ENCODE data around the gene FER.
"Not testable (repeated sequence)": the region's sequence is repeated elsewhere in the genome, so short reads cannot be mapped to it uniquely, and the experiment has no call there.

The FER gene

GRCh38 chr5:109045710-109046109, 298.0 kb downstream of the FER start:
- in situ Hi-C loops (cut with HindIII; ENCODE audit: low pct_ligation_motif_present, low pct_unique_long_range_greater_than_20kb, low sequenced_read_pairs): no loop called here
- DNase-seq: no peak

DNA sequence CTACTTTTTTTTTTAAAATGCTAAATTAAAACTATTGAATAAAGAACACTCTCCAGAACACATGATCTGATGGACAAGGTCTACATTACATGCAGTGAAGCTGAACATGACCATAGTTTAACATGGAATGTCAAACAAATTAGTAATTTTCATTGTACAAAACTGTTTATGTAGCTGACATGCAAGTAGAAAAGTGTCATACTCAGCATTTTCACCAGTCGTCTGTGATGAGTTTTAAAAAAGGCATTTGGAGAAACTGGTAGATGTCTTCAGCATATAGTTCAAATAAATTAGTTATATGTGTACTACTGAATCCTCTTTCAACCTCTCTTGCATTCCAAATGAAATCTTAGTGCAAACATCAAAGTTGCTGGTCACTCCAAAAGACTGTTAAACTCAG, 301.9 kb downstream of the FER start:
- in situ Hi-C loops (cut with HindIII; ENCODE audit: low pct_ligation_motif_present, low pct_unique_long_range_greater_than_20kb, low sequenced_read_pairs): no loop called here
- DNase-seq: no peak

DNA sequence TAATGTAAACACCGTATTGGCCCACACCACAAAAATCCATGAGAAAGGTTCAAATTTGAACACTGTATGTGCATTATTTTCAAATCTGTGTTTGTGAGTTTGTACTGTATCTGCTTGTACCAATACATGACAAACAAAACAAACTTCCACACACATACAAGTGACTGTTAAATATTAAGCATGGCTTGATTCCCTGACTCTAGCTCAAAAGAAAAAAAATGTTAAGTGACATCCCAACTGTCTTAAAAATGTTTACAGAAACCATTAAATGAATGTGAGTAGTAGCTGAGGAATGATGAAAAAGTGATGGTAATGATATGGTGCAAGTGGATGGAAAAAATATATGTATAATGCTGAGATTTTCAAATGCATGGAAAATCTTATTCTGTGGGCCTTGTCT, 302.6 kb downstream of the FER start:
- in situ Hi-C loops (cut with HindIII; ENCODE audit: low pct_ligation_motif_present, low pct_unique_long_range_greater_than_20kb, low sequenced_read_pairs); DNase-seq: not testable (repeated sequence)

DNA sequence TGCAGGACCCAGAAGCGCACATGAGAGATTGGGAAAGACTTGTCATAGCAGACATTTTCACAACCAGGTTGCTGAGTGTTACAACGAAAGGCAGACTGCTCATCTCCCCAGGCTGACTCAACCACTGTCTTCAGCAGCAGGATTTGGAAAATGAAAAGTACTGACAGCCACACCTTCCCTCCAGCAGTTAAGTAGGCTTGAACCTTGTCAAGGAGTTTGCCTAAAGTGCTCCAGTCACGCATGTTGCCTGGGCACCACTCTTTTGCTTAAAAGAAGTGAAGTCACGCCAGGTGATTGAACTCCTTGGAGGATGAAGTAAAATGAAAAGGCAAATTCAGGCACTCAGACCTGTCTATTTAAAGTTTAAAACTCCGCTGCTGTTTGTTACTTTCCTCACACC, 304.5 kb downstream of the FER start:
- in situ Hi-C loops (cut with HindIII; ENCODE audit: low pct_ligation_motif_present, low pct_unique_long_range_greater_than_20kb, low sequenced_read_pairs); DNase-seq: not testable (repeated sequence)

DNA sequence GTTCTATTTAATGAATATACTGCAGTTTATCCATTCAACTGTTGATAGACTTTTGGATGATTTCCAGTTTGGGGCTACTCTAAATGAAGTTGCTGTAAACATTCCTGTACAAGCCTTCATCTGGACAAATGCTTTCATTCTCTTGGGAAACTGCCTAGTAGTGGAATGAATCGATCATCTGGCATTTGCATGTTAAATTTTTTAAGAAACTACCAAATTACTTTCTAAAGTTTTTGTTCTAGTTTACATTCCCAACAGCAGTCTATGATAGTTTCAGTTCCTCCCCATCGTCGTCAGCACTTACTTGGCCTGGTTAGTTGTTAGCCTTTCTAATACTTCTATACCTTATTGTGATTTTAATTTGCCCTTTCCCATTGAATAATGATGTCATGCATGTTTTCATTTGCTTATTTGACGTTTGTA, 306.3 kb downstream of the FER start:
- no peak for DNase-seq
- in situ Hi-C loops (cut with HindIII; ENCODE audit: low pct_ligation_motif_present, low pct_unique_long_range_greater_than_20kb, low sequenced_read_pairs): no loop called here

DNA sequence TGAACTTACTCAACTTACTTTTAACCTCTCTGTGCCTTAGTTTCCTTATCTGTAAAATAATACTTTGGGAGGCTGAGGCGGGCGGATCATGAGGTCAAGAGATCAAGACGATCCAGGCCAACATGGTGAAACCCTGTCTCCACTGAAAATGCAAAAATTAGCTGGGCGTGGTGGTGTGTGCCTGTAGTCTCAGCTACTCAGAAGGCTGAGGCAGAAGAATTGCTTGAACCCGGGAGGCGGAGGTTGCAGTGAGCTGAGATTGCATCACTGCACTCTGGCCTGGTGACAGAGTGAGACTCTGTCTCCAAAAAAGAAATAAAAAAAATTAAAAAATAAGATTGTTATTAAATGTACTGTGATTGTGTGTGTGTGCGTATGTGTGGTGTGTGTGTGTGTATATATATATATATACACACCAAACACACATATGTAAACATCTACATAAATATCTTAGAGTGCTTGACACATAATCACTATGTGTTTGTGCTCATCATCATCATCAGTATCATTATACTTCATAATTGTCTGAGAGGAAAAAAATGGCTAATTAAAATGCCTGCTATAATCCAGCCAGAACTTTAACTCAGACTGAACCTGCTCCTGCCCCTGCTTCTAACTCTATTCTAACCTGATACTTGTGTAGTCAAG, 312.8 kb downstream of the FER start:
- DNase-seq: no peak
- in situ Hi-C loops (cut with HindIII; ENCODE audit: low pct_ligation_motif_present, low pct_unique_long_range_greater_than_20kb, low sequenced_read_pairs): no loop called here

DNA sequence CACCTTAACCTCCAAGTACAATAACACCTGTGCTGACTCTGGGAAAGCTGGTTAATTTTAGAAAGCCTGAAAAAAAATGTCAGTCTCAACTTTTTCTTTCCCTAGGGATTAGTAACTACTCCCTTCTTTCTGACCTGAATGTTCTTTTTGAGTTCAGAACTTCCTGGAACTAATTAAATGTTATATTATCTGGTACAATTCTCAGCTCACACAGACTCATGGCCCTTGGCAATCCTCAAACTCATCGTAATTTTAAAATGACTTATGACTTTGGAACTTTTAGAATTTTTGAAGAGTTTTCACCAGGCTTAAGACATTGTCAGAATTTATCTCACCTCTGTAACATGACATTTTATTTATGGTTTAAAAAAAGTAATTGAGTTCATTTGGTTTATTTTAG, 315.0 kb downstream of the FER start:
- in situ Hi-C loops (cut with HindIII; ENCODE audit: low pct_ligation_motif_present, low pct_unique_long_range_greater_than_20kb, low sequenced_read_pairs): no loop called here
- no peak for DNase-seq

DNA sequence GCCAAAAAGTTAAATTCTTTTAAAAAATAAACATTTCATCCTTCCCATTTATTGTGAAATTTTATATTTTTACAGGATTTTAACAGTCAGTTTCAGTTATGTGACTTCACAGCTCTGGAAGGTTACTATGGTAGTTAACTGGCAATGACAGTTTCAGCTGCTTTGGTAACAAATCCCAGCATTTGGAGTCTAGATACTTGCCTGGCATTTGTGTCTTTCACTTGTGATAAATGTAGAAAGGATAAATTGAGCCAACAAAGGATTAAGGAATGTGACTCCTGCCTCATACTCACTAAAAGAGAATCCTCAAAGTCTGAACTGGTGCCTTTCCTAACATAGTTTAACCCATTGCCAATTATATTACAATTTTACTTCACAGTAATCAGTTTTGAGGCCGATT, 315.5 kb downstream of the FER start:
- in situ Hi-C loops (cut with HindIII; ENCODE audit: low pct_ligation_motif_present, low pct_unique_long_range_greater_than_20kb, low sequenced_read_pairs): no loop called here
- DNase-seq: no peak

DNA sequence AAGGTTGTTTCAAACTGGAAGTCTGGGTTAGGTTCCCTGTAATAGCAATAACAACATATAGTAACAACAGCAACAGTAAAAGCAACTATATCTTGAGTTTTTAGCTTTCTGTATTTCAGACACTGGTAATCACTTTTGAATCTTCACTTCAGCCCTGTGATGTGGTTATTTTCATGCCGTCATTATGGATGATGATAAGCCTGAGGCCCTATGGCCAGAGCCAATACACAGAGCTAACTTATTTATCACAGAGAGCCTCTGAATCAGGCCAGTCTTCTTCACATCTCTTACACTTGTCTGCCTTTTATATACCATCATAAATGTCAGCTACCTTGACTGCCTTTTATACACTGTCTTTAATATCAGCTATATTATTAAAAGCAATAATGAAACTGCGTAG, 329.0 kb downstream of the FER start:
- no peak for DNase-seq

DNA sequence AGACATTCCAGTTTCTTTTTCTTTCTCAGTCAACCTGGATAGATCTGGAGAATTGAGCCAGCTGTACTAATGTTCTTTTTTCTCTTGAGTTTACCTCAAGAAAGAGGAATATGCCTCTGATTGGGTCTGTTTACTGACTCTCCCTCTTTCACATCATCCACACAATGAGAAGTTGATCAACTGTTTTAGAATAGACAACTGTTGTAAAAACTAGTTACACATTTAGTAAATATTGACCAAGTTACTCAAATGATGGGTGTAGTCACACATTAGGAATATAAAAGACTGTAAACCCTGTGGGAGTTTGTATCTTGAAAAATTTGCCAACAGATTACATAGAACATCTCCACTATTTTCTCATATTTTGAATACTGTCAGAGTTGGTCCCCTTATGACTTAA, 330.8 kb downstream of the FER start:
- in situ Hi-C loops (cut with HindIII; ENCODE audit: low pct_ligation_motif_present, low pct_unique_long_range_greater_than_20kb, low sequenced_read_pairs): no loop called here
- no peak for DNase-seq

More for the DNA sequence above, 329.0 kb downstream of the FER start:
- in situ Hi-C loops (cut with HindIII; ENCODE audit: low pct_ligation_motif_present, low pct_unique_long_range_greater_than_20kb, low sequenced_read_pairs): no loop called here

- no peak for DNase-seq
These were observed 332.8 kb downstream of the FER start for GRCh38 chr5:109080481-109080880.

GRCh38 chr5:109080896-109081295, 333.2 kb downstream of the FER start:
- in situ Hi-C loops (cut with HindIII; ENCODE audit: low pct_ligation_motif_present, low pct_unique_long_range_greater_than_20kb, low sequenced_read_pairs): no loop called here
- no peak for DNase-seq

More at GRCh38 chr5:109080481-109080880, 332.8 kb downstream of the FER start:
- in situ Hi-C loops (cut with HindIII; ENCODE audit: low pct_ligation_motif_present, low pct_unique_long_range_greater_than_20kb, low sequenced_read_pairs): no loop called here

- DNase-seq: no peak
- in situ Hi-C loops (cut with HindIII; ENCODE audit: low pct_ligation_motif_present, low pct_unique_long_range_greater_than_20kb, low sequenced_read_pairs): no loop called here
These were observed 336.2 kb downstream of the FER start for GRCh38 chr5:109083937-109084336.

- DNase-seq: no peak
- in situ Hi-C loops (cut with HindIII; ENCODE audit: low pct_ligation_motif_present, low pct_unique_long_range_greater_than_20kb, low sequenced_read_pairs): no loop called here
These were observed 341.5 kb downstream of the FER start for GRCh38 chr5:109089191-109089590.

- DNase-seq: no peak
- in situ Hi-C loops (cut with HindIII; ENCODE audit: low pct_ligation_motif_present, low pct_unique_long_range_greater_than_20kb, low sequenced_read_pairs): no loop called here
These were observed 351.4 kb downstream of the FER start for GRCh38 chr5:109099081-109099480.

GRCh38 chr5:109100971-109101370, 353.3 kb downstream of the FER start:
- DNase-seq: no peak
- in situ Hi-C loops (cut with HindIII; ENCODE audit: low pct_ligation_motif_present, low pct_unique_long_range_greater_than_20kb, low sequenced_read_pairs): no loop called here

GRCh38 chr5:109102096-109102690, 354.5 kb downstream of the FER start:
- DNase-seq: no peak
- in situ Hi-C loops (cut with HindIII; ENCODE audit: low pct_ligation_motif_present, low pct_unique_long_range_greater_than_20kb, low sequenced_read_pairs): no loop called here

DNA sequence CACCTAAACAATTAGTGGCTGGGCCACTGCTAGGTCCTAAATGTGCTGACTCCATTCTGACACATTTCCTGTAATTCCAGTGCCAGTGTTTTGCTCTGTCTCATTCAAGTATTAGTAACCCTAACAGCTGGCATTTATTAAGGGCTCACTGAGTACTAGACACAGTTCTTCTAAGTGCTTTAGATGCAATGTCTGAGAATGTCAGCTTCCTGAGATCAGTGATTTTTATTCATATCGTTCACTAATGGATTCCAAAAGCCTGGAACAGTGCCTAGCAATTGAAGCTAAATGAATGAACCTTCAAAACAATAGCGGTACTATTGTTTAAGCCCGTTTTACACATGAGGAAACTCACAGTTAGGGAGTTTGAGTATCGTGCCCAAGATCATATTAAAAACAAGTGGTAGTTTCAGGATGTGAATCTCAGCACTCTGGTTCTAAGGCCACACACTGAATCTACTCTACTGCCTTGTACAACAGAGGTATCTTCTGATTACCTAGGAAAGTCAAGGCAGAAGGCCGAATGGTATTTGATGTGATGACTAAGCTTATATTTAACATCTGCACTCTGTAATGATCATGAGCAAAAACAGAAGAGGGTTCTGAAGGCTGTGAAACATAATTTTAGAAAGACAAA, 358.1 kb downstream of the FER start:
- in situ Hi-C loops (cut with HindIII; ENCODE audit: low pct_ligation_motif_present, low pct_unique_long_range_greater_than_20kb, low sequenced_read_pairs): no loop called here
- DNase-seq: no peak

DNA sequence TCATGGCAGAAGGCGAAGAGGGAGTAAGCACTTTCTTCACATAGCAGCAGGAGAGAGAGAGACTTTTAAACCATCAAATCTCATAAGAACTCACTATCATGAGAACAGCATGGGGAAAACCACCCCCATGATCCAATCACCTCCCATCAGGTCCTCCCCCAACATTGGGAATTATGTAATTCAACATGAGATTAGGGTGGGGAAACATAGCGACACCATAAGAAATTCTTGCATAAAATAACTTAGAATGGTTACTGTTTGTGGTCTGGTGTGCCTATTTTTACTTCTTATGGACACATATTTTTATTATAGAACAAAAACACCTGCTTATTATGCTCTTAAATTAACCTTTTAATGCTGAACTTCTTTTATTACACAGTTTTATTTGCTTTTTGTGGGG, 364.0 kb downstream of the FER start:
- in situ Hi-C loops (cut with HindIII; ENCODE audit: low pct_ligation_motif_present, low pct_unique_long_range_greater_than_20kb, low sequenced_read_pairs): no loop called here
- DNase-seq: no peak

DNA sequence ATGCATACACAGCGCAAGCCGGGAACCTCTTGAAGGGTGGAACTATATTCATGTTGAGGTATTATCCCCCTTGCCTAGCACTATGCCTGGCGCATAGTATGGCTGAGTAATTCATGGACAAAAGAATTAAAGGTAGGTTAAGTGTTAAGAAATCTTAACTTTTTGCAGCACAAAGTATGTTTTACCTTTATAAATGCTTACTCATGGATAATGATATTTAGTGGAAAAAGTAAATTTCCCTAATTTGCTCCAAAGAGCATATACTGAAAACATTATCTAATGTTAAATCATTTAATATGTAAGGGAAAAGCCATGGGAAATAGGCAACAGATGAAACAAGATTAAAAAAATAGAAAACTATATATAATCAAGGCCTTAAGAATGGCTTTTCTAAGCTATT, 365.9 kb downstream of the FER start:
- in situ Hi-C loops (cut with HindIII; ENCODE audit: low pct_ligation_motif_present, low pct_unique_long_range_greater_than_20kb, low sequenced_read_pairs): no loop called here
- no peak for DNase-seq

All from ACHN (cell line).